HG02885 (cell line): ENCODE data around the gene CLASP1.
A peak's percentile ranks its signal among the peaks of the same experiment; 100 is the strongest.
"Not testable (repeated sequence)": the region's sequence is repeated elsewhere in the genome, so short reads cannot be mapped to it uniquely, and the experiment has no call there.

Experiments
- ATAC-seq: cut with Tn5 transposase; IDR thresholded peaks from one replicate; pipeline ENCODE4 v1.9.1; 2021; ENCODE audit warnings: mild to moderate bottlenecking; ENCODE audit not compliant: unreplicated experiment, poor library complexity

The CLASP1 gene

DNA sequence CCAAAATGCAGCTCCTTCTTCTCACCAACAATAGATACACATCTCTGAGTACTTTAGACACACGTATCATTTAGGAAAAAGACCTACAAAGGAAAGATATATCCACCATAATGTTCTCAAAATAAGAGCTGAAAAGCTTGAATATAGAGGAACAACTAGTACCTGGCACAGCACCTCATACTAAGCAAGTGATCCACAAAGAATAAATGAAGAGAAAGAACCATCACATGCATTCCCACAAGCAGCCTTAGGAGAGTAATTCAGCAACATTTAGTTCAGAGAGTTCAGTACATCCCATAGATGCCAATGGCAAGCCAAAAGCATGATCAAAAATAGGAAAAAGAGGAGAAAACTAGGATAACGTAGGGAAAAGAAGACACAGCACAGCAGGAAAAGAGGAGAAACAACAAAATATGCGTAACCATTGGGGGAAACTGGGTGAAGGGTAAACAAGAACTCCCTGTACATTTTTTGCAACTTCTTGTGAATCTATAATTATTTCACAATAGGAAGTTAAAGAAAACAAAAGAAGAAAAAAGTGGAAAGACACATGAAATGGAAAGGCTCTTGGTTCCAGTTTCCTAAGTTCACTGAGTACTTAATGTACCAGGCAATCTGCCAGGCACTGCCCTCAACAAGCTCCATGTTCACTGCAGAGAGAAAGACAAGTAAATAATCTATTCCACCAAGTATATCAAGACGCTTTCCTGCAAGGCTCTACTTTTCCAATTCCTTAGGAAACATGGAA, 22.3 kb downstream of the CLASP1 start:
- no peak for ATAC-seq

DNA sequence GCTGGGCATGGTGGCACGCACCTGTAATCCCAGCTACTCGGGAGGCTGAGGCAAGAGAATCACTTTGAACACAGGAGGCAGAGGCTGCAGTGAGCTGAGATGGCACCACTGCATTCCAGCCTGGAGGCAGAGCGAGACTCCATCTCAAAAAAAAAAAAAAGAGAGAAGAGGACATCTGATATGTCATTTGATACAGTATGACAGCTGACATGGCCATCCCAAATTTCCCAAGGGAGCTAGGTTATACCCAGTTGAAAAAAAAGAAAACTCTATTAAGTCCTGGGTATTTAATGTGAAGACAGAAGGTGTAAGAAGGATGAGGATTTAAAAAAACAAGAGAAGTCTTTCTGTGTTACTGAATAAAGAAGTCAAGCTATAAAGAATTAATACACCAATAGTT, 23.3 kb downstream of the CLASP1 start:
- no peak for ATAC-seq

GRCh38 chr2:121617042-121617599, 32.1 kb downstream of the CLASP1 start:
- ATAC-seq: no peak

GRCh38 chr2:121613774-121614173, 35.5 kb downstream of the CLASP1 start:
- no peak for ATAC-seq

GRCh38 chr2:121613152-121613551, 36.1 kb downstream of the CLASP1 start:
- no peak for ATAC-seq

GRCh38 chr2:121611730-121612705, 37.2 kb downstream of the CLASP1 start:
- no peak for ATAC-seq

- ATAC-seq: not testable (repeated sequence)
Observed at GRCh38 chr2:121611048-121611649, 38.1 kb downstream of the CLASP1 start.

- ATAC-seq: not testable (repeated sequence)
Observed at GRCh38 chr2:121610487-121610874, 38.8 kb downstream of the CLASP1 start.

DNA sequence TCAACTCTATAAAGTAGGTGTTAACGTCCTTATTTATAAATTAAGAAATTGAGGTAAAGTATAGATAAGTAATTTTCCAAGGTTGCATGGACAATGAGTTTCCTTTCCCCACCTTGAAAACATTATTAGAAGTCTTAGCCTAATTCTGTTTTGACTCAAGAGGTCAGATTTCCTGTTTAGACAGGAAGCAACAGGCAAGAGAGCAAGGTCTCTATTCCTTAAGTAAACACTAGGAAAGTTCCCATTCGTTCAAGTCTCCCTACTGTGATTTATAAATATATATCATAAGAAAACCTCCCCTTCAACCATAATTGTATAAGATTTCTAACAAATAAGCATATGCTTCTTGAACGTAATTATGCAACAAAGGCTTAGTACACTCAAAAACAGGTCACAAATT, 40.3 kb downstream of the CLASP1 start:
- ATAC-seq: no peak

GRCh38 chr2:121608367-121608766, 40.9 kb downstream of the CLASP1 start:
- ATAC-seq: no peak

DNA sequence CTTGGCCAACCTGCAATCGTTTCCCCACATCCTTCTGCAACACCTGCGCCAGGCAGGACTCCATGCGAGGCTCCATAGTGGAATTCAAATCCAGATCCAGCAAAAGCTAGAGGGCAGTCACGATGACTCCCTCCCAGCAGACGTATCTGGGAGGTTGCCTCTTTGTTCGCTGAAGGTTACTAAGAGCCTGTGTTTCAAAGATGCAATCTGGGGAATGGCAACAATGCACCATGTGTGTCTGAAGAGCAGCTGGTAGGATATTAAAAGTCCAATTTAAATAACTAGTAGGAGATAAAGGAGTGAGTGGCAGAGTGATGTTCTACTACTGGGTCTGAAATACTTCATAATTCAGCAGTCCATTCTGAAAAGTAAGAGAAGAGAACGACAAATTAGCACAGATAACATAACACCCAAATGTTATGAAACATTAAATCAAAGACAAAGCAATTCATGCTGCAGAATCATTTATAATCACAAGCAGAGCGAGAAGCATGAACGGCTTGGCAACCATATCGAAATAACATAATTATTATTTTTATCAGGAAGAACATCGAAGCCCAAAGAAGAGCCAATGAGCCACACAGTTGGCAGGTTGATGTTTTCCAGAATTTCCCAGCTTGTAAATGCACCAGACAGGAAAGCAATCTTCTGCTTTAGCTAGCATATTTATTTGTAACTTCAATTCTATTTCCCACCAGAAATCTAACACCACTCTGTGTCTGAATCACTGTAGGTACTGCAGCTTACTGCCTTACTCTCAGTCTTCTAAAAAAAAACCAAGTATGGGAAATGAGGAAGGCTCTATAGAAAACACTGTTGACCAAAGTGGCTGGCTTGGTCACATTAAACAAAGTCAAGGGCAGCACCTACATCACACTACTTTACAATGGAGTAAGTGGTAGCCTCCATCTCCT, 43.2 kb downstream of the CLASP1 start:
- no peak for ATAC-seq

- ATAC-seq: no peak
Observed at GRCh38 chr2:121603185-121603584, 46.1 kb downstream of the CLASP1 start.

GRCh38 chr2:121599963-121600651, 49.2 kb downstream of the CLASP1 start:
- ATAC-seq: peak; percentile 73

- ATAC-seq: no peak
Observed at GRCh38 chr2:121598087-121598486, 51.2 kb downstream of the CLASP1 start.

DNA sequence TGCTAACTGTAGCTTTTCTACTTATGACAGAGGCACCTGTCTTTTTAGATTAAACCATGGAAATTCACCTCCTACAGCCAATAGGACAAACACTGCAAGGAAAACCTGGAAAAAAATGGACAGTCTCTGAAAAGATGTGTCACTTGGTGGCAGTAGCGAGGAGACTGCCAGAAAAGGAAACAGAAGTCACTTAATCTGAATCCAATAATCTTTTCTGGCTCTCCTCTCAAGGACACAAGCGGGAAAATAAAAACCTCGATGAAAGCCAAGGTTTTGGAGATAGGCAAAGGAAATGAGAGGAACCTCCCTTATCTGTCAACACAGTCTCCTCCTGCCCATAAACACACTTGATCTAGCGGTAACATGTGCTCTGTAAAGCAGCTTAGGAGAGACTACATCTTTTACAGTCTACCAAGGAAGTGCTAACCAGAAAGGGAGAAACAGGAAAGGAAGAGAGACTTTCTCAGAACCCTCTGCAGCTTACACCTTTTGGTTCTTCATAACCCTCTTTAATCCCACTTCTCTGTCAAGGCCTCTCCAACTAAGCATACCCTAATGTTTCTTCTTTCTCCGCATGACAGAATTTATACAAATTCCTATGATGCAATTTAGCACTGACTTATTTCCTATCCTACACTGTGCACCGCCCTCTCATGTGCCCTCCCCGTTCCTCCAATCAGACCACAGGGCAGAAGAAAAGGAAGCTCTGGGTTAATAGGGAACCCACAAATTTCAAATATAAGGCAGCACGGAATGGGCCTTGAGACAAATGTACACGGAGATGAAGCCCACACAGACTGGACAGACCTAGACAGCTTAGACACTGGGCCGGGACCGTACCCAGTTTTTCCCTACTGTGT, 52.8 kb downstream of the CLASP1 start:
- peak; percentile 57 for ATAC-seq

DNA sequence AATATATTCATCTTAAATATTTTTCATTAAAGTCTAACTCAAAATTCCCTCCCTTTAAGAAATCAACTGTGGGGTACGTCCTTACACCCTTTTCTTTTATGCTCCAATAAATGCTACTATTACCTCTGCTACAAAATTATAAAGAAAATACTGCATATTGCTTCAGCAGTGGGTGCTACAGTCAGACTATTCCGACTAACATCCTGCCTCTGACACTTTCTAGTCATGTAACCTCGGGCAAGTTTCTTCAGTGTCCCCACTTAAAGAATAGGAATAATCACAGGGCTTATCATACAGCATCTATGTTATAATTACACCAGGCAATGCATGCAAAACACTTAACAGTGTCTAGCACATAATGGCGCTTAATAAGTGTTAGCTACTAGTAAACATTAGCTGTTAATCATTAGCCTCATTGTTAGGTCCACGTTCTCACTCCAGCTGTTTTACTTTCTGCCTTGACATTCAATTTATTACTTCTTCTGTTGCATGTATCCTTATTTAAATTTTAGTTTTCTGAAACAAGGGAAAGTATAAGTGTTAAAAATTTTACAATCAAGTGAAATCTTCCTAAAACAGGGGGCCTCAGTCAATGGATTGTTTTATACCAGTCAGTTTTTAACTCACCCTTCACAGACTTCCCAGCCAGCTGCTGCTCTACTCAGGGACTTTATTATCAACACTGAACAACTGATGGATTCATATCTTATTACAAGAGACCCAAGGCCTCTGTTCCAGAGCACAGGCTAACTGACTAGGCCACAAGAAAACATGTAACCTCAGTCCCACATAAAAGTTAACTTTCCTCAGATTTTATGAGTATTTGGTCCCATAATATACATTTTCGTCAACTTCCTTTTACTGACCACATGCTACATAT, 54.0 kb downstream of the CLASP1 start:
- ATAC-seq: no peak

DNA sequence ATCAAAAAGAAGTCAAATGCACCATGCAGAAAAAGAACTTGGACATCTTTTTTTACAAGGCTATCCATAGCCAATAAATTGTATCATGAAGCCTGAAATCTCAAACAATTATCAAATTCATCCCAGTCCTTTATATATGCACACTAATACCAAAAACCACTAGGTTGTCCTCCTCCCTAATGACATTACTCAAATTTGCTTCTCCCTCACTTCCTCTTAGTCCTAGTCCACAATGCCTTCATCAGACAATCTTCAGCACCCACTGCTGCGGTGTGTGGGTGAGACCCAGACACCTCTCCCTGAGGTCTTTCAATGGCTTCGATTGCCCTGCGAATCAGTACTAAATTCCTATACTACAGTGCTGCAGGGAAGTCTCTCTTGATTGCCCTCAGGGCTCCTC, 58.1 kb downstream of the CLASP1 start:
- no peak for ATAC-seq
